ENCODE measurements around the gene TMEM69. TPM values are rescaled to one million over a fixed set of nuclear protein-coding genes. Genes with fewer than 3 reads are reported as not detected.

The TMEM69 gene
- total RNA-seq, 3 donors from 2014 or later: 20.6 to 39.4 (median 29.1) TPM

- H3K27ac ChIP-seq: peak overlapping the region in 1 of 2 donors; percentile 75
- no peak for DNase-seq (ENCODE audit: low spot score in 2 of 2)
- no peaks in the 10 kb centered on the region for H3K4me1 ChIP-seq
- H3K4me3 ChIP-seq: no peak overlapping the region
- H3K27me3 ChIP-seq: no peaks in the 10 kb centered on the region
- TF ChIP-seq CTCF (IDR thresholded peaks at IDR 0.05): no peak
- no peak for TF ChIP-seq POLR2AphosphoS5 (IDR thresholded peaks at IDR 0.05)
- TF ChIP-seq POLR2A (IDR thresholded peaks at IDR 0.05): no peak
- no peaks in the 10 kb centered on the region for H3K9me3 ChIP-seq
- no peaks in the 10 kb centered on the region for H3K36me3 ChIP-seq
- intact Hi-C loops (cut with DNase I; ENCODE audit: low total_unique reads): no loop called here
These were observed 43.3 kb upstream of the TMEM69 start for GRCh38 chr1:45644661-45645060.

GRCh38 chr1:45647248-45648021 lies 40.5 kb upstream of the TMEM69 start:
- no peaks in the 10 kb centered on the region for H3K36me3 ChIP-seq
- intact Hi-C loops (cut with DNase I; ENCODE audit: low total_unique reads): no loop called here

GRCh38 chr1:45654540-45655280 lies 33.3 kb upstream of the TMEM69 start:
- TF ChIP-seq CTCF (IDR thresholded peaks at IDR 0.05) (no peak), POLR2AphosphoS5 (IDR thresholded peaks at IDR 0.05) (no peak), POLR2A (IDR thresholded peaks at IDR 0.05) (no peak)
- Histone ChIP-seq H3K27me3 (no peaks in the 10 kb centered on the region), H3K4me1 (no peaks in the 10 kb centered on the region), H3K4me3 (no peak overlapping the region), H3K27ac (no peak overlapping the region), H3K36me3 (peaks cover 14% of the 10 kb centered on the region), H3K9me3 (no peaks in the 10 kb centered on the region)
- intact Hi-C loops (cut with DNase I; ENCODE audit: low total_unique reads): loop anchor here (5.0 kb wide), 1 partner anchor 453 kb away; no protein-coding TSS in a partner anchor
- DNase-seq (ENCODE audit: low spot score in 2 of 2): no peak

More at GRCh38 chr1:45647248-45648021, 40.5 kb upstream of the TMEM69 start:
- TF ChIP-seq POLR2AphosphoS5 (IDR thresholded peaks at IDR 0.05): no peak
- Histone ChIP-seq H3K27ac (peak overlapping the region; percentile 8 to 48), H3K27me3 (no peaks in the 10 kb centered on the region), H3K4me3 (no peak overlapping the region), H3K9me3 (no peaks in the 10 kb centered on the region), H3K4me1 (no peaks in the 10 kb centered on the region)
- no peak for DNase-seq (ENCODE audit: low spot score in 2 of 2)

- intact Hi-C loops (cut with DNase I; ENCODE audit: low total_unique reads): loop anchor here (5.0 kb wide), 1 partner anchor 451 kb away; no protein-coding TSS in a partner anchor
- H3K4me1 ChIP-seq: no peaks in the 10 kb centered on the region
- DNase-seq (ENCODE audit: low spot score in 2 of 2): no peak
- no peaks in the 10 kb centered on the region for H3K27me3 ChIP-seq
- peaks cover 14% of the 10 kb centered on the region for H3K36me3 ChIP-seq
- no peak overlapping the region for H3K4me3 ChIP-seq
- no peak for TF ChIP-seq POLR2AphosphoS5 (IDR thresholded peaks at IDR 0.05)
- TF ChIP-seq CTCF (IDR thresholded peaks at IDR 0.05): no peak
- TF ChIP-seq POLR2A (IDR thresholded peaks at IDR 0.05): no peak
- H3K9me3 ChIP-seq: no peaks in the 10 kb centered on the region
- H3K27ac ChIP-seq: no peak overlapping the region
These were observed 31.3 kb upstream of the TMEM69 start for GRCh38 chr1:45656573-45657226.

- Histone ChIP-seq H3K9me3 (no peaks in the 10 kb centered on the region), H3K4me1 (no peaks in the 10 kb centered on the region), H3K27ac (no peak overlapping the region), H3K4me3 (no peak overlapping the region), H3K27me3 (no peaks in the 10 kb centered on the region), H3K36me3 (peaks cover 14% of the 10 kb centered on the region)
- DNase-seq (ENCODE audit: low spot score in 2 of 2): no peak
- intact Hi-C loops (cut with DNase I; ENCODE audit: low total_unique reads): loop anchor here (5.0 kb wide), 1 partner anchor 449 kb away; no protein-coding TSS in a partner anchor
- TF ChIP-seq POLR2AphosphoS5 (IDR thresholded peaks at IDR 0.05) (no peak), POLR2A (IDR thresholded peaks at IDR 0.05) (no peak), CTCF (IDR thresholded peaks at IDR 0.05) (no peak)
These were observed 29.8 kb upstream of the TMEM69 start for GRCh38 chr1:45658171-45658570.
